ENCODE data around the gene GATA1.

The GATA1 gene

DNA sequence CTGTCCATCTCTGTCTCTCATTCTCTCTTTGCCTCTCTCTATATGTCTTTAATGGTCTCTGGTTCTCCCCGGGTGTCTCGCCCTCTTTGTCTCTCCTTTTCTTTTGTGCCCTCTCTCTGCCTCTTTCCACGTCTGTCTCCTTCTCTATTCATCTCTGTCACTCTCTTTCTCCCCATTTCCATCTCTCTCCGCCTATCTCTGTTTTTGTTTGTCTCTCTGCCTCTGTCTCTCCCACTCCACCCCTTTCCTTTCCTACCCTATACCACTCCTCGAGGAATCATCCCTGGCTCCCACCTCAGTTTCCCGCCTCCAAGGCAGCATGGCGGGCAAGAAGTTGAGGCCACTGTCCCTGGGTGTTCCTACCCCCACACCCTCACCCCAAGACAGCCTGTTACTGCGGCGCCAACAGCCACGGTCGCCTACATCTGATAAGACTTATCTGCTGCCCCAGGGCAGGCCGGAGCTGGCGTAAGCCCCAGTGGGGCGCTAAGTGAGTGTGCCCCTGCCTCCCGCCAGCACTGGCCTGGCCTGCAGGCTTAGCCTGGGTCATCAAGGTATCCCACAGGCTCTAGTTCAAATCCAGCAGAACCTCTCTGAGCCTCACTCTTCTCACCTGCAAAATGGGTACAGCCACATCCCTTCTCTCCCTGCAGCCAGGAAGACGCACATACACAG is 713 bp upstream of the GATA1 start:
- no peak for DNase-seq

DNA sequence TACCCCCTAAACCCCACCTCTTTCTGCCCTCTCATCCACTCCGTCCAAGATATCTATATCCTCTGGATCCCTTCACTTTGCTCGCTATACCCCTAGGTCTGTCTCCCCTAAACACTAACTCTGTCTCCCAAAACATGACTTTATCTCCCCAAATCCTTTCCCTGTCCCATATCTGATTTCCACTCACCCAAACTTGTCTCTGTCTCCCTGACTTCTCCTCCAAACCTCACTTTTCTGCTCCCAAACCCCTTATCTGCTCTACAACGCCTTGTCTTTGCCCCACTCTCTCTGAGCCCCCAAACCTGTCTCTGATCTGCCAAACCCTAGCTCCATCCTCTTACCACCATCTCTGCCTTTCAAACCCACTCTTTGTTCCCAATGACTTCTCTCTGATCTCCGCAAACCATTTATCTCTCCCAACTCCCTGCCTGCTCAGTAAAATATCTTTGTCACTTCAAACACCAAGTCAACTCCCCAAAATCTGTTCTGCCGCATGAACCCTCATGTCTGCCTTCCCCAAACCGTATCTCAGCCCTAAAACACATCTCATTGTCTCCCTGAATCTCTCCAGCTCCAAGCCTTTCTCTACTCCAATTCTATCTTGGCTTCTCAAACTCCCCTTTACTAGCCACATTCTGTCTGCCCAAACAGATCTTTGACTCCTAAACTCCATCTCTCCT is 575 bp downstream of the GATA1 start:
- no peak for DNase-seq

DNA sequence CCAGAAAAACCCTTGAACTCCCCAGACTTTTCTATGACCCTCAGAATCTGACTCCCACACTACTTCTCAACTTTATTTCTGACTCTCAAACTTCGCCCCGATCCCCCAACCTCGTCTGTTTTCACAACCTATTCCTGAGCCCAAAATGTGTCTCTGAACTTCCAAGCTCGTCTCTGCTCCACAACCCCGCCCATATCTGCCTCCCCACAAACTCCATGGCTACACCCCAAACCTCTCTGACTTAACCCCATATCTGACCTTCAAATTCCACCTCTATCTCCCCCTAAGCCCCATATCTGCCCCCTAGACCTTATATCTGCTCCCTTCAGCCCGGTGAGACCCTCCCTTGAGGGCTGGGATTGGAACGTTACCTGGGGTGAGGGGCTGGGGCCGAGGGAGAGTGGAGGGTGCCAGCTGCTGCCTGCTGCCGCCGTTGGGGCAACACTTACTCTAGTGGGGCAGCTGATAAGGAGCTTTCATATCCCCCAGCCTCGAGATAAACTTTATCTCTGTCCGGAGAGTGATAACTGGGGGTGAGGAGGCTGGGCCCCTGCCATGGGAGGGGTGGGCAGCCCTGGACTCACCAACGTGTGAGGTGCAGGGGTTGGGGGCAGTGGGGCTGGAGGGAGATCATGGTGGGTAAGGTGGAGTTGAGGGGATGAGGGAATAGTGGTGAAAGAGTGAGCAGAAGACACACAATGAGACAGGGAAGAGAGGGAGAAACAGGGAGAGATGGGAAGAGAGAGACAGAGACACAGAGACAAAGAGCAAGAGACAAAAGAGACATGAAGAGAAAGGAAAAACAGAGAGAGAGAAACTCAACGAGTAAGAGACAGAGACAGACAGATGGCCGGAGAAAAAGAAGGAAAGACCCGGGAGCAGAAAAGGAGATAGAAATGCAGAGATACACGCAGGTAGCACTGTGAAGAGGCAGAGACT is 1.4 kb downstream of the GATA1 start:
- no peak for DNase-seq

DNA sequence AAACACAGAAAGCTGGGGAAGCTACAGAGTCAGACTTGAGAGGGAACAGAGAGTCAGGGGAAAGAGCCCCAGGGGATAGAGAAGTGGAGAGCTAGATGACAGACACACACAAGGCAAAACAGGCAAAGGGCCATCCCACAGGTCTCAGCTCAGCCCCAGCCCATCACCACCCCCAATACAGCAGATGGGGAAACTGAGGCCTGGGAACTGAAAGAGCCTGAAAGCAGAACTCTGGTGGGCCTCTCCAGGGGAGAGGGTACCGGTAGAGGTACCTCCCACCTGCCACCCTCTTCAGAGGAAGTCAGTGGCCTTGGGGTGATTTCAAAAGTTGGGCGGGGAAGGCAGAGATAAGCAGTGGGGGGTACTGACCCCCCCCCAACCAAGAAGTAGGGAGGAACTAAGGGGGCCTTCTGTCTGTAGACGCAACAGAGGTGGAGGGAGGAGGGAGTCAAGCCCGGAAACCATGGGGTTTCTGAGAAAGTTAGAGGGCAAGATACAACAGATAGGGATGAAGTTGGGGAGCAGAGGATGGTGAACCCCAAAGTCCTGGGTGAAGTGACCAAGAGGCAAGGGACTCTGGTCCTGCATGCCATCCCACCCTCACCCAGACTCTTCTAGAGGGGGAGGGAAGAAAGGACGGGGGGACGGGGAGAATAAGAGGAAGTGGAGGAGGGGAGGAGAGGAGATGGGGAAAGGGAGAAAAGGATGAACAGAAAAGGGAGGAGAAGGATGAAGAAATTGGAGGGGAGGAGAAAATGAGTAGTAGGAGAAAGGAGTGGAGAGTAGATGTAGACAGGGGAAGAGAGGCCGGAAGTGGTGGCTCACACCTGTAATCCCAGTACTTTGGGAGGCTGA is 3.2 kb downstream of the GATA1 start:
- no peak for DNase-seq

DNA sequence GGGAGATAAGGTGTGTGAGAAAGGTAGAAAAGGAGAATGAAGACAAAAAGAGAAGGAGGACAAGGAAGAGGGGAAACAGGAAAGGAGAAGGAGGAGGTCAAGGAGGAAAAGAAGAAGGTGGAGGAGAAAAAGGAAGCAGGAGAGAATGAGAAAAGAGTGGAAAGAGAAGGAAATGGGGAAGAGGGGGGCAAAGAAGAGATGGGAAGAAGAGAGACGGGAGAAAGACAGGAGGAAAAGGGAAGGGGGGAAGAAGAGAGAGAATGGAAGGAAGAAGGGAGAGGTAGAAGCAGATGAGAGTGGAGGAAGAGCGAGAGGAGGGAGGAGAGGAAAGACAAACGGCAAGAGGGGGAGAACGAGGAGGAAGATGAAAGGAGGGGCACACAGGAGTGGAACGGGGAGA is 4.1 kb downstream of the GATA1 start:
- DNase-seq, result no peak

DNA sequence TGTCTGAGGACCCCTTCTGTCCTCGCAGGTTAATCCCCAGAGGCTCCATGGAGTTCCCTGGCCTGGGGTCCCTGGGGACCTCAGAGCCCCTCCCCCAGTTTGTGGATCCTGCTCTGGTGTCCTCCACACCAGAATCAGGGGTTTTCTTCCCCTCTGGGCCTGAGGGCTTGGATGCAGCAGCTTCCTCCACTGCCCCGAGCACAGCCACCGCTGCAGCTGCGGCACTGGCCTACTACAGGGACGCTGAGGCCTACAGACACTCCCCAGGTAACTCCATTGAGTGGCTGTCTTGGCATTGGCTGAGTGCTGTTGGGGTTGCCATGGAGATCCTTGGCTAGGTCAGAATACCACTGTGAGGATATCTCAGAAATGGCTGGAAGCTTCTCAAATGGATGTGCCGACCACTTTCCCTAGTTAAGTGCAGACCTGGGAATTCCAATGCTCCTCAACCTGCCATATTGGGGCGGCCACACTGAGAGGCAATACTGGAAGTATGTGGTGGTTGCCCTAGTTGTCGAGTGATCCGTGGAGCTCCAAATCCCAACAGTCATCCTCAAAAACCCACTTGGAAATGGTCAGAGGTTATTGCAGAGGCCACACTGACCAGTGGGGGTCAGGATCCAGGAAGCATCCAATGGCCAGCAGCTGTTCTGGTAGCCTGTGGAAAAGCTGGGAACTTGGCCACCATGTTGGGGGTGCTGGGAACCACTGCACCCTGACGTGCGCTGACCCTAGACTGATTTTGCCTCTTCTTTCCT is 4.9 kb downstream of the GATA1 start:
- DNase-seq, result no peak

DNA sequence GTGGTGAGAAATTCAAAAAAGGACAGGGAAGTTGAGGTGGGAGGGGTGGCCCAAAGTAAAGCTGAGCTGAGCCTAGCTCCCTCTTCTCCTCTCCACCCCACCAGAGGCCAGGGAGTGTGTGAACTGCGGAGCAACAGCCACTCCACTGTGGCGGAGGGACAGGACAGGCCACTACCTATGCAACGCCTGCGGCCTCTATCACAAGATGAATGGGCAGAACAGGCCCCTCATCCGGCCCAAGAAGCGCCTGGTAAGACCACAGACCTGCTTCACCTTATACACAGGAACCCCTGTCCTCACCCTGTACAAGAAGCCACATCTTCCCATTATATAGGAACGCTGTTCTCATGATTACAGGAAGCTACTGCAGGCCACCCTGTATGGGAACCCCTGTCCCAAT is 5.8 kb downstream of the GATA1 start:
- no peak for DNase-seq

DNA sequence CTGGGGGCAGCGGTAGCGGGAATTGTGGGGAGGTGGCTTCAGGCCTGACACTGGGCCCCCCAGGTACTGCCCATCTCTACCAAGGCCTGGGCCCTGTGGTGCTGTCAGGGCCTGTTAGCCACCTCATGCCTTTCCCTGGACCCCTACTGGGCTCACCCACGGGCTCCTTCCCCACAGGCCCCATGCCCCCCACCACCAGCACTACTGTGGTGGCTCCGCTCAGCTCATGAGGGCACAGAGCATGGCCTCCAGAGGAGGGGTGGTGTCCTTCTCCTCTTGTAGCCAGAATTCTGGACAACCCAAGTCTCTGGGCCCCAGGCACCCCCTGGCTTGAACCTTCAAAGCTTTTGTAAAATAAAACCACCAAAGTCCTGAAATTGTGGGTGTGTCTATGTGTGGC is 7.5 kb downstream of the GATA1 start:
- no peak for DNase-seq

DNA sequence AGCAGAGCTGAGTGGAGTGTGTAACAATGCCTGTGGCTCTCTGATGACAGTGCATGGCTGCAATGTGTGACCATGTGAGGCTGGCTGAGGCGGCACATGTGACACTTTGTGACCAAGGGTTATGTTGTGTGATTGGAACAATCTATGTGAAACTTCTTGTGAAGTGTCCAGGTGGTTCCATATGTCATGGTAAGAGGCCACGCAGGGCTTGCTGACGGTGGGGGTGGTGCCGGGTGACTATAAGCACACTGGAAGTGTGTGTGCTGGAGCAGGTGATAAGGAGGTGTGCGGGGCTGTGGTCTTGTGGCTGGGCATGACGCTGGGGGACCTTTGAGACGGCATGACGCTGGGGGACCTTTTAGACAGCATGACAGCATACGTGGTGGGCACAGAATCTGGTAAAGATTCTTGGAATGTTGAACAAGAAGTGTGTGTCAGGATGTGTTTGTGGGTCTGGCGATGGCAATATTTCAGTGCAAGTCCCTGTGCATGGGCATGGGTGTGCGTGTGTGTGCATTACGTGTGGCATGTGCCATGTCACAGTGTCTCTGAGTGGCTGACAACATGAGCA is 8.0 kb downstream of the GATA1 start:
- DNase-seq, result no peak

DNA sequence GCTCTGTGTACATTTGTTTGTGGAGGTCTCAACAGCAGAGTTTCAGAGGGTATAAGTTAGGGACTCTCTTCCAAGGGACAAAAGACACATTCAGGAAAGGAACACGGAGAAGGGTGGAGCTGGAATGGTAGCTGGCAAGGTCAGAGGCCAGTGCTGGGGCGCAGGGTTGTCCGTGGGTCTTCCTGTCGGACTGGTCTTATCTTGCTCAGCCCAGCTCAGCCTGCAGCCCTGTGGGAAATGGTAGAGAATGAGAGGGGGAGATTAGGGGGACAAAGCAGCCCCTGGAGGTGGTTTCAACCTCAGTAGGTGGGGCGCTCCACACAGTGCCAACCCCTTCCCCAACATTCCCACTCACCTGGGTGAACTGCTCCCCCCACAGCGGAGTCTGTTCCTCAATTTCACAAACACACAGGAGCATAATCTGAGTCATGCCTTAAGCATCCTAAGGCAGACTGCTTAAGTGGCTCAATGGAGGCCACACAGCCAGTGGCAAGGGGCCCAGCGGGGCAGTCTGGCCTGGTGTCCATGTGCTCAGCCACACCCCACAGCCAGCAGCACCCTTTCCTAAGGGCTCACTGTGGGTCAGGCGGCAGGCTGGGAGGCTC is 8.6 kb downstream of the GATA1 start:
- DNase-seq, result no peak

DNA sequence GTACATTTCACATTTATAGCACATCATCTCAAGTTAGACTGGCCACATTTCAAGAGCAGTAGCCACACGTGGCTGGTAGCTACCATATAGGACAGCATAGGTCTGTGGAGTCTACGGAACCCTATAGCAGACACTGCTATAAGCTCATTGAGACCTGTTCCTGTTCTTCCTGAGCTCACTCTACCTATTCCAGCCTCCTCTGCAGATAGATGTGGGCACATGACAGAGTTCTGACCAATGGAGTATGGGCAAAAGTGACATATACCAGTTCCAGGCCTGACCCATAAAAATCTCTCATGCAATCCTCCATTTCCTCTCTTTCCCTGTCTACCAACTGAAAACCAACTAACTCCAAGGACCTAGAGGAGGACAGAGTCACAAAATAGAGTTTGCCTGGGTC is 11.9 kb downstream of the GATA1 start:
- no peak for DNase-seq

DNA sequence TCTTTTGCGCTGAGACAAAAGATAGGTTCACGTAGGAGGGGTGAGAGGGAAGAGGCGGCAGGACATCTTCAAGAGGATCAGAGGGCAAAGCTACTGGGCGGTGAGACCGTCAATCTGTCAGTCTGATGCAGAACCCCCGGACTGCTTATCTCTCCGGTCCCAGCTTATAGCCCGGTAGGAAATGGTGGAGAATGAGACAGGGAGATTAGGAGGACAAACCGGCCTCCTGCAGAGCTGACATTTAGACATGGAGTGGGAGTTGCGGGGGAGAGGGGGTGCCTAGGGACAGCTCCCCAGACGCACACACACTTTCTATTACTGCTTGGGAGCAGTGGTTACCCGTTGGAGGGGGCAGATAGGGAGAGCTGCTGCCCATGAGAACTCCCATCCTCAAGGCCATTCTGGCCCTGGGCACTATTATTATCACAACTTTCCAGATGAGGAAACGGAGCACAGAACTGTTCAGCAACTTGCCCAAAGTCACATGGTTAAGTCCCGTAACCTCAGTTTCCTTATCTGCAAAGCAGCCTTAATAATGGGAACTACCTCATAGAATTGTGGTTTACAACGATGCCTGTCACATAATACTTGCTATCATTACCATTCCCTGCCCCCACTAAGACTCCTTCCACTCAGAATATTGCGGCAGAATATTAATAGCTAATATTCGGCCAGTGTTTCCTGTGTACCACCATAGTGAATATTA is 14.3 kb downstream of the GATA1 start:
- no peak for DNase-seq

DNA sequence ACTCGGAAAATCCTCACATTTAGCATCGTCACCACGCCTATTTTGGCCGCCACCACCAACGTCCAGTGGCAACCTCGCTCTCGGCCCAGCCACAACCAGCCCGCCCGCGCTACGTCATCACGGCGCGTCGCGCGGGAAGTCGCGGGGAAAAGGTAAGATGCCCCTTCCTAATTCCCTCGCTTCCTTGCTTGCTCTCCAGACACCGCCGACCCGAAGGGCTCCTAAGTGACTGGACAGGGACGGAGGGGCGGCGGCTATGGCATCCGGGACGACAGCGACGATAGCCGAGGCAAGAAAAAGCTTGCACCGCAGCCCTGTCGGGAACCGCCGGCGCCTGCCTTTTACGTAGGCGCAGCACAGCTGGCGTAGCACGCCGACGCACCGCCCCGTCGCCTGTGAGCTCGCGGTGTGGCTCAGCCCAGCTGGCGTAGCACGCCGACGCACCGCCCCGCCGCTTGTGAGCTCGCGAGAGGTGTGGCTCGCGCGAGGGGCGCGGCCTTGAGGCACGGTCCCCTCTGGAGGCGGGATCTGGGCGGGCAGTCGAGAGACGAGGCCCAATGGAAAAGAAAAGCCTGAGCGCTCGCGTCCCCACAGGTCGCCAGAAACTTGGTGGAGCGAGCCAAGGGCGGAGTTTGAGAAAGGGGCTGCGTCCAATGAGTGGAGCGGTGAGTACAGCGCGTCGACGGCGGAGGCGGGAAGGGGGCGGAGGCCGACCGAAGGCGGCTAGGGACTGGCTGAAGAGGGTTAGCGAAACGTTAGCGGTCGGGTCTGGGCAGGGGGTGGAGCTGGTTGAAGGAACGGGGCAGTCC is 15.1 kb downstream of the GATA1 start, which contains the start of gene HDAC6:
Gene HDAC6 (plus strand): TSS at position 788 of the 809 bp plus-strand sequence. CDS start 626 bp downstream, outside the sequence.
- peak; percentile 97 for DNase-seq

DNA sequence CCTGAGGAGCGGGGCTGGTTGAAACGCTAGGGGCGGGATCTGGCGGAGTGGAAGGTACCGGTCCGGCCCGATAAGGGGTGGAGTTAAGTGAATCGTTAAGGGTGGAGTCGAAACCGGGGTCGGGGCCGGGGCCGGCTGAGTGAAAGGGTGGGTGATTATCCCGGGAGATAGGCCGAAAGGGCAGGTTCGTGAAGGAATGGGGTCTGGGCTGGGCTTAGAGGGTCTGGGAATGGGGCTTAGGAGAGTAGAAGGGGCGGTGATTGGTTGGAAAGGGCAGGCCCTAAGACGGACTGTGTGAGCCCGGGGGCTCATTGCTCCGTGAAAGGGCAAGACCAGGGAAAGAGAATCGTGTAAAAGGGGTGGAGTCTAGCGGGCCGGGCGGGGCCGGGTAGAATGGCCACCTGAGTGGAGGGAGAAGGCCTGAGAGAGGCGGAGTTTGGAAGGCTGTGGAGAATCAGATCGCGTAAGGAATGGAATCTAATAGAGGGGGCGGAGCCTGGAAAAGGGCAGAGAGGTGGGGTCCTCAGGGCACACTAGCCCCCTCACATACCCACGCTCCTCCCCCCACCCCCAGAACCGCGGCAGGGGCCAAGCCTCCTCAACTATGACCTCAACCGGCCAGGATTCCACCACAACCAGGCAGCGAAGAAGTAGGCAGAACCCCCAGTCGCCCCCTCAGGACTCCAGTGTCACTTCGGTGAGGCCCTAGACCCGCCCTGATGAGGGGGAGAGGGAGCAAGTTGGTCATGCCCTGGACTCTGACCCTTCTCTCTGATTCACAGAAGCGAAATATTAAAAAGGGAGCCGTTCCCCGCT is 15.9 kb downstream of the GATA1 start:
- DNase-seq, result peak; percentile 62

DNA sequence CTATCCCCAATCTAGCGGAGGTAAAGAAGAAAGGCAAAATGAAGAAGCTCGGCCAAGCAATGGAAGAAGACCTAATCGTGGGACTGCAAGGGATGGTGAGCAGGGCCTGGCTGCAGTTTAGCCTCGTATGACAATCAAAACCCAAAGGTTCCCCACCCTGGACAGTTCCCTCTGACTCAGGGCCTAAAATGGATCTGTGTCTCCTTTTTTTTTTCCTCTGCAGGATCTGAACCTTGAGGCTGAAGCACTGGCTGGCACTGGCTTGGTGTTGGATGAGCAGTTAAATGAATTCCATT is 16.5 kb downstream of the GATA1 start:
- DNase-seq, result no peak

DNA sequence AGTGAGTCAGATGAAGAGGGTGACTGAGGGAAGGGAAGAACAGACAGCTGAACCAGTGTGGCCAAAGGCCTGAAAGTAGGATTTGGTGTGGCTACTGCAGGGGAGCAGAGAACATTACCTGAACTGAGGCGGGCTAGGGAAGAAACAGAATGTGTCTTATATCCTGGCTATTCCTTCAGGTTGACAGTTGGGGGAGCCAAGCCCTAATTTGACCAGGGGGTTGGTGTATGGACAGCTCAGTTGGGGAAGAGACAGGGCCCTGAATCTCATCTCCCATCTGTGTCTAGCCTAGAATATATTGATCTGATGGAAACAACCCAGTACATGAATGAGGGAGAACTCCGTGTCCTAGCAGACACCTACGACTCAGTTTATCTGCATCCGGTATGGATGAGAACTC is 19.7 kb downstream of the GATA1 start:
- no peak for DNase-seq

DNA sequence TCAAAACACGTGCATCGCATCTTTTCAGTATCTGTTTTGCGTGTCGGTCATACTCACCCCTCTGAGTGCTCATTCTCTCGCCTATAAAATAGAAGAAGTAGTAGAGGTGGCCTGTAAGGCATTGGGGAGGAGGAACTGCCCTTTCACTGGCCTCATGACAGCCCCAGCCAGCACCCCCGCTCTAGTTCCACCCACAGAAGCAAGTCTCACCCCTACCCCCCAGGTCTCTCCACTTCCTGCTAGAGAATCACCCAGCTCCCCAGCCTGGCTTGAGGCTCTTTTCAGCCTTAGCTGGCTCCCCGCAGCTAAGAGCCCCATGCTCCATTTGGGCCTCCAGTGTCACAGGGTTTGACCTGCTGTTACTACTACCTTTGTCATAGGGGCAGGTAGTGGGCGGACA is 27.3 kb downstream of the GATA1 start:
- DNase-seq, result no peak

DNA sequence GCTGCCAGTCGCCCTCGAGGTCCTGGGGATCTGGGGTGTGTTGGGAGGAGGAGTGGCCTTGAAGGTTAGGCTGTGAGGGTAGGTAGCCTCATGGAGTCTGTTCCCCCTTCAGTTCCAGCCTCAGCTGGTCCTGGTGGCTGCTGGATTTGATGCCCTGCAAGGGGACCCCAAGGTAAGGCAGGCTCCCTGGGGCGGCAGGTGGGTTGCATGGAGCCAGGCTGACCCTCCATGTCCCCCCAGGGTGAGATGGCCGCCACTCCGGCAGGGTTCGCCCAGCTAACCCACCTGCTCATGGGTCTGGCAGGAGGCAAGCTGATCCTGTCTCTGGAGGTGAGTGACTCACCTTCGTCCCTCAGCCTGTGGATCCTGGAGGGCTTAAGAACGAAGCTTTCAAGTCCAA is 28.3 kb downstream of the GATA1 start:
- no peak for DNase-seq

DNA sequence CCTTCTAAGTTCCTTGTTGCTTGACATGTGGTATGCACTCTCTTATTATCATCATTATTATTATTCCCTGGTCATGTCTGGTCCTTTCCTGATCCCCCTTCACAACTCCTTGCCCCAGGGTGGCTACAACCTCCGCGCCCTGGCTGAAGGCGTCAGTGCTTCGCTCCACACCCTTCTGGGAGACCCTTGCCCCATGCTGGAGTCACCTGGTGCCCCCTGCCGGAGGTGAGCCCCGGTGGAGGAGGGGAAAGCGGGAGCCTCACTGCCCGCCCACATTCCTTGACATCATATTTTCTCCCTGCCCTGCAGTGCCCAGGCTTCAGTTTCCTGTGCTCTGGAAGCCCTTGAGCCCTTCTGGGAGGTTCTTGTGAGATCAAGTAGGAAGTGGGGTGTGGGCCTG is 28.9 kb downstream of the GATA1 start:
- DNase-seq, result no peak

Data from NCI-H510A (cell line).